C4-2B (cell line): Measurements from ENCODE around the gene HOXA6.

ENCODE experiments used
- CTCF ChIP-seq: fragments of 450-650 bp; conservative IDR thresholded peaks from 2 replicates; pipeline ENCODE4 v1.5.1; 2017; ENCODE audit warnings: mild to moderate bottlenecking
- ZFX ChIP-seq: fragments of 450-650 bp; IDR thresholded peaks from 2 replicates; pipeline ENCODE4 v1.6.1; 2017

- TF ChIP-seq CTCF (no peak), ZFX (no peak)
Measured at GRCh38 chr7:27189997-27190748, 42.6 kb upstream of the HOXA6 start.
